GM12878 (cell line): ENCODE data around the gene RARG. TPM values are rescaled to one million over a fixed set of nuclear protein-coding genes. Genes with fewer than 3 reads are reported as not detected.

Experiments
- ATAC-seq: fragments of 200-7000 bp; cut with Tn5 transposase; 3 replicates; pipeline ENCODE4 v1.9.1; 2020; ENCODE audit warnings: mild to moderate bottlenecking, moderate library complexity
- BruUV-seq: library from RNA; stranded (reverse); fragments of 400-500 nt; replicated peaks from 2 replicates; lab custom pipeline; 2021; lab: Mats Ljungman, UMichigan
- CTCF ChIA-PET: fragments of 300-600 bp; sonication (Branson Sonifier 250); formaldehyde crosslinking; extraction: SDS; loops from one replicate; lab custom pipeline; 2021; ENCODE audit warnings: inconsistent platforms; lab: Yijun Ruan, JAX
- POLR2A ChIA-PET: fragments of 350-600 bp; formaldehyde crosslinking; extraction: SDS; loops from one replicate; lab custom pipeline; 2021; ENCODE audit warnings: inconsistent platforms; lab: Charles Lee
- RAD21 ChIA-PET: fragments of 300-600 bp; sonication (Branson Sonifier 250); formaldehyde crosslinking; loops from one replicate; lab custom pipeline; 2023; ENCODE audit warnings: antibody characterized with exemption; ENCODE audit not compliant: unreplicated experiment; lab: Charles Lee
- SMC1A ChIA-PET: fragments of 300-600 bp; sonication (Branson Sonifier 250); formaldehyde crosslinking; loops from one replicate; lab custom pipeline; 2023; ENCODE audit not compliant: unreplicated experiment, uncharacterized antibody; lab: Charles Lee
- DNase-seq: peaks from one replicate; pipeline ENCODE4 v3.0.0-alpha.2; 2011; ENCODE audit warnings: low read depth, low spot score
- FAIRE-seq: peaks from 3 replicates; lab custom pipeline; 2011; peaks lifted over from hg19 to GRCh38; lab: Jason Lieb, UNC
- H2AFZ ChIP-seq: 2 replicates; pipeline ENCODE4 v1.6.0; 2011; ENCODE audit warnings: low read depth, low read length, control low read depth; ENCODE audit not compliant: control insufficient read depth
- H3K27ac ChIP-seq: 2 replicates; pipeline ENCODE4 v1.5.1; 2011; ENCODE audit warnings: control low read depth; ENCODE audit not compliant: control insufficient read depth, insufficient read depth
- H3K27me3 ChIP-seq, 2 experiments: replicated peaks in 1 of 2; 2 replicates each; pipeline versions ENCODE4 v1.6.0 to v1.6.1; 2011; ENCODE audit warnings: low read length in 1 of 2; ENCODE audit not compliant: control insufficient read depth in 2 of 2, insufficient read depth in 2 of 2
- H3K36me3 ChIP-seq, 2 experiments: 2 replicates each; pipeline ENCODE4 v1.5.1; 2011; ENCODE audit warnings: low read length in 1 of 2; ENCODE audit not compliant: control insufficient read depth in 2 of 2, insufficient read depth in 2 of 2
- H3K4me1 ChIP-seq: 2 replicates; pipeline ENCODE4 v1.6.1; 2011; ENCODE audit warnings: mild to moderate bottlenecking, low read length, moderate library complexity, mixed read lengths; ENCODE audit not compliant: control insufficient read depth, insufficient read depth
- H3K4me2 ChIP-seq: 2 replicates; pipeline ENCODE4 v1.6.0; 2011; ENCODE audit warnings: control low read depth; ENCODE audit not compliant: control insufficient read depth, insufficient read depth
- H3K4me3 ChIP-seq: fragments of 200-600 bp; sonication (generic); 2 replicates; pipeline ENCODE4 v1.5.1; 2016
- H3K79me2 ChIP-seq: 2 replicates; pipeline ENCODE4 v1.6.0; 2011; ENCODE audit warnings: low read length; ENCODE audit not compliant: control insufficient read depth, insufficient read depth
- H3K9ac ChIP-seq: 2 replicates; pipeline ENCODE4 v1.8.0; 2011; ENCODE audit warnings: low read length, control low read depth, mixed read lengths; ENCODE audit not compliant: control insufficient read depth, insufficient read depth
- H3K9me3 ChIP-seq: replicated peaks from 3 replicates; pipeline ENCODE4 v1.5.1; 2011; ENCODE audit warnings: mild to moderate bottlenecking, low read length; ENCODE audit not compliant: control insufficient read depth, insufficient read depth
- H4K20me1 ChIP-seq: 2 replicates; pipeline ENCODE4 v1.6.0; 2011; ENCODE audit not compliant: control insufficient read depth, insufficient read depth
- CBX5 ChIP-seq: sonication (generic); IDR thresholded peaks from 2 replicates; pipeline ENCODE4 v1.6.1; 2016; ENCODE audit warnings: low read depth, moderate library complexity, mild to moderate bottlenecking, inconsistent platforms
- CREM ChIP-seq: IDR thresholded peaks from 2 replicates; pipeline ENCODE4 v1.6.1; 2014; ENCODE audit warnings: antibody characterized with exemption, low read depth
- CUX1 ChIP-seq: IDR thresholded peaks from 2 replicates; pipeline ENCODE4 v1.6.1; 2012; ENCODE audit warnings: improper control_type of control experiment, low read depth, low read length; ENCODE audit not compliant: insufficient replicate concordance
- EZH2 ChIP-seq: IDR thresholded peaks from 2 replicates; pipeline ENCODE4 v1.6.1; 2012; ENCODE audit warnings: low read depth, mild to moderate bottlenecking, control low read depth, inconsistent platforms, low read length, borderline replicate concordance; ENCODE audit not compliant: control insufficient read depth
- IRF3 ChIP-seq: fragments of 450-650 bp; IDR thresholded peaks from 2 replicates; pipeline ENCODE4 v1.6.1; 2014; ENCODE audit warnings: mild to moderate bottlenecking
- MEF2A ChIP-seq: IDR thresholded peaks from 2 replicates; pipeline ENCODE4 v1.6.1; 2011; ENCODE audit warnings: low read depth, mild to moderate bottlenecking, low read length, moderate library complexity; ENCODE audit not compliant: insufficient read depth
- PML ChIP-seq: IDR thresholded peaks from 2 replicates; pipeline ENCODE4 v1.6.1; 2012; ENCODE audit warnings: low read length, inconsistent platforms
- PRDM15 ChIP-seq: fragments of 450-650 bp; formaldehyde crosslinking; IDR thresholded peaks from 2 replicates; pipeline ENCODE4 v1.4.0; 2020; ENCODE audit warnings: mild to moderate bottlenecking, moderate library complexity
- RUNX3 ChIP-seq: IDR thresholded peaks from 2 replicates; pipeline ENCODE4 v1.6.1; 2012; ENCODE audit warnings: low read length, inconsistent platforms
- SMARCA5 ChIP-seq: fragments of 450-650 bp; IDR thresholded peaks from 2 replicates; pipeline ENCODE4 v1.6.1; 2017; ENCODE audit warnings: mild to moderate bottlenecking
- WGBS: methylation state at CpG from one replicate; pipeline ENCODE4 v1.1.6; 2016; ENCODE audit warnings: low lambda C conversion rate; ENCODE audit not compliant: insufficient replicate concordance, insufficient coverage; ENCODE audit errors: missing lambda C conversion rate; 5-methylcytosine and 5-hydroxymethylcytosine counted together
- in situ Hi-C: fragments of 300-500 bp; cut with MboI; formaldehyde crosslinking; loops from 9 replicates; pipeline ENCODE4 v1.14.3; 2018; ENCODE audit warnings: mixed read lengths
- intact Hi-C: fragments of 100-400 bp; cut with micrococcal nuclease; formaldehyde crosslinking; loops from one replicate; pipeline ENCODE4 v1.14.2; 2022; ENCODE audit not compliant: unreplicated experiment
- polyA plus RNA-seq, 11 experiments: library from polyadenylated mRNA; depleted of rRNA in 4 of 11; unstranded in 6 of 11; stranded (reverse) in 5 of 11; fragments of >200 nt; fragmentation: Nextera tagmentation in 4 of 11; fragmentation: Illumina TruSeq in 1 of 11; extraction: Ambion mirVana in 4 of 11; extraction: Trizol in 1 of 11; gene quantifications; 1 replicate in 1 of 11; 2 replicates in 10 of 11; pipeline versions ENCODE4 v1.2.1 to v1.2.3, GENCODE V29; 2011 to 2016; ENCODE audit warnings: inconsistent platforms in 2 of 11, missing spikeins in 2 of 11, low read depth in 1 of 11
- total RNA-seq, 4 experiments: library from RNA; depleted of rRNA in 3 of 4; stranded (reverse); fragments of >200 nt in 3 of 4; fragmentation: Illumina TruSeq in 1 of 4; extraction: Trizol in 1 of 4; gene quantifications; 2 replicates each; pipeline versions ENCODE4 v1.2.1 to v1.2.3, GENCODE V29; 2013 to 2021

Gene RARG
- total and polyA plus RNA-seq, 10 of the 15 experiments (the other 5 are each of a cell fraction or from before 2014, with no cell fraction given) = 0.27 to 8.1 (median 4.1) TPM

- TF ChIP-seq PRDM15 = no peak
- peak; percentile 87 for TF ChIP-seq MEF2A
These were observed 31.4 kb downstream of the RARG start (continued) for GRCh38 chr12:53200458-53201176.

DNA sequence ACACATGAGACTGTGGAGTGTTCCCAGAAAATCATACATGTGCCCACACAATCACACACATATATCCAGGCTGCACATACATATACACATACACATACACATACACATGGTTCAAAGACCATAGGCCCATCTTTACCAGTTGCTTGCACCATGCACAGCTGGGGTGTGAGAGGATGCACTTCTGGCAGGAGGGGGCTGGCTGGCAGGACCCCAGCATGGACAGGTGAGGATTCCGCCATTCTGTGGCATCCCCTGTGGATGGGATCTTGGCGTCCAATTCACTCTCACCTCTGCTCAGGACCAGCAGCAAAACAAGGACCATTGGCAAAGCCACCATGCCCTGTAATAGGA, 31.9 kb downstream of the RARG start:
- Histone ChIP-seq H3K79me2 (peaks cover 55% of the 10 kb centered on the region), H3K36me3 (peaks cover 25 to 38% of the 10 kb centered on the region in 2 experiments), H4K20me1 (no peaks in the 10 kb centered on the region), H3K9me3 (no peaks in the 10 kb centered on the region), H3K4me2 (peak overlapping the region; percentile 84), H3K4me3 (peak overlapping the region; percentile 90), H2AFZ (no peak overlapping the region), H3K9ac (no peak overlapping the region; the same call in none of the 2 replicates), H3K27me3 (no peaks in the 10 kb centered on the region), H3K27ac (peak overlapping the region; percentile 69), H3K4me1 (peaks cover 47% of the 10 kb centered on the region)
- peak; percentile 23 for ATAC-seq
- CTCF ChIA-PET = interaction anchor here (0.6 to 7.7 kb wide), 8 partner anchors 11 to 121 kb away, joined by 3 to 78 read pairs (median 16); partner anchors contain the start of genes AAAS, CSAD, ITGB7 and PFDN5
- intact Hi-C loops (loop anchor here (2.0 kb wide), 1 partner anchor 19 kb away; the partner anchor contains the start of genes CSAD and ZNF740), in situ Hi-C loops (no loop called here)
- FAIRE-seq = no peak
- TF ChIP-seq CUX1 = no peak
- no peak for TF ChIP-seq EZH2
- no peak for TF ChIP-seq IRF3
- TF ChIP-seq CBX5 = no peak
- peak; percentile 42; the same call in 1 of the 2 replicates for TF ChIP-seq SMARCA5
- TF ChIP-seq RUNX3 = no peak
- TF ChIP-seq PML = no peak
- no peak for TF ChIP-seq CREM
- 13% methylated on average over 2 of the region's 2 CpGs for WGBS
- RAD21 ChIA-PET = interaction anchor here (0.7 to 3.6 kb wide), 10 partner anchors 10 to 68 kb away, joined by 3 to 26 read pairs (median 4); partner anchors contain the start of genes CSAD, ESPL1 and ZNF740
- DNase-seq = no peak
- POLR2A ChIA-PET = interaction anchor here (0.5 to 5.1 kb wide), 8 partner anchors 9 to 134 kb away, joined by 3 to 47 read pairs (median 6); partner anchors contain the start of genes CSAD, ITGB7 and ZNF740
- SMC1A ChIA-PET = interaction anchor here (0.9 to 3.0 kb wide), 9 partner anchors 9 to 121 kb away, joined by 3 to 36 read pairs (median 5); partner anchors contain the start of genes AAAS, CSAD and ZNF740
- BruUV-seq = no TSS peak
